ENCODE results near the gene NFIB.

GRCh38 chr9:14263707-14264483 lies 50.0 kb downstream of the NFIB start:
- TF ChIP-seq CTCF (conservative IDR thresholded peaks at IDR 0.05): no peak
- TF ChIP-seq EZH2 (IDR thresholded peaks at IDR 0.05; ENCODE audit: low read depth): no peak

All from PC-9 (cell line).